ENCODE measurements around the gene RRAGD. TPM values are rescaled to one million over a fixed set of nuclear protein-coding genes. Genes with fewer than 3 reads are reported as not detected.

Gene RRAGD
- total and polyA plus RNA-seq, 2 of the 13 experiments (the other 11 are each of a cell fraction or from before 2014, with no cell fraction given), result 0.35 to 0.53 TPM

- TF ChIP-seq ZNF121 (CRISPR knock-in tag; IDR thresholded peaks at IDR 0.05), result no peak
- TF ChIP-seq SIN3B (IDR thresholded peaks at IDR 0.05; ENCODE audit: low read length), result no peak
- no peak for TF ChIP-seq PRPF4 (IDR thresholded peaks at IDR 0.05; ENCODE audit: low read depth, low read length, poor library complexity, severe bottlenecking)
- no peak for TF ChIP-seq ARNT (IDR thresholded peaks at IDR 0.05)
- no peak for TF ChIP-seq RXRA (CRISPR knock-in tag; IDR thresholded peaks at IDR 0.05)
- no peak for TF ChIP-seq ZNF354B (CRISPR knock-in tag; IDR thresholded peaks at IDR 0.05)
- TF ChIP-seq KDM6A (CRISPR knock-in tag; IDR thresholded peaks at IDR 0.05; ENCODE audit: low read depth), result no peak
- TF ChIP-seq SIN3A (IDR thresholded peaks at IDR 0.05; ENCODE audit: borderline replicate concordance, low read depth, low read length), result no peak
- no peak for TF ChIP-seq ERF (CRISPR knock-in tag; IDR thresholded peaks at IDR 0.05)
- no peak for TF ChIP-seq FOXC1 (CRISPR knock-in tag; IDR thresholded peaks at IDR 0.05; ENCODE audit: borderline replicate concordance)
- no peak for TF ChIP-seq CCDC6 (CRISPR knock-in tag; IDR thresholded peaks at IDR 0.05)
- 0 out of 2 replicates have a peak, but pooled peaks have one; percentile 21 for TF ChIP-seq FOXJ3 (CRISPR knock-in tag; IDR thresholded peaks at IDR 0.05; ENCODE audit: borderline replicate concordance)
- no peak for TF ChIP-seq KMT2B (CRISPR knock-in tag; IDR thresholded peaks at IDR 0.05)
These were observed 60.3 kb downstream of the RRAGD start (continued) for GRCh38 chr6:89351671-89352277.

GRCh38 chr6:89350281-89350966 is 61.6 kb downstream of the RRAGD start:
- H4K20me1 ChIP-seq (ENCODE audit: insufficient read depth, low read length), result no peaks in the 10 kb centered on the region; the same call in 1 of the 2 replicates

More at GRCh38 chr6:89350281-89350966, 61.6 kb downstream of the RRAGD start:
- ATAC-seq, result no peak
- CTCF ChIA-PET (ENCODE audit: low intra/inter-chr PET ratio, low total read pairs), result no interaction called here
- Histone ChIP-seq H3K4me2 (ENCODE audit: low read depth, low read length) (peak overlapping the region; percentile 75), H3K4me1 (ENCODE audit: insufficient read depth, low read length) (peaks cover 57% of the 10 kb centered on the region), H3K27me3 (ENCODE audit: control insufficient read depth in 1 of 2, insufficient read depth in 2 of 2, low read length in 2 of 2) (no peaks in the 10 kb centered on the region), H2AFZ (ENCODE audit: low read length) (no peak overlapping the region), H3K36me3 (replicated peaks in 1 of 2; ENCODE audit: control insufficient read depth in 1 of 2, insufficient read depth in 2 of 2, low read length in 2 of 2) (no peaks in the 10 kb centered on the region; a peak in 1 of 5 replicates), H3K9me3 (ENCODE audit: low read length) (no peaks in the 10 kb centered on the region), H3K79me2 (ENCODE audit: insufficient read depth, low read length) (peaks cover 62% of the 10 kb centered on the region), H3K9ac (ENCODE audit: insufficient read depth, low read depth, low read length) (peak overlapping the region; percentile 15), H3K27ac (ENCODE audit: extremely low read length, insufficient read depth, low read length) (no peak overlapping the region), H3K4me3 (replicated peaks in 1 of 3; ENCODE audit: insufficient read depth in 1 of 3, low read depth in 2 of 3, low read length in 3 of 3) (peak overlapping the region; percentile 32 to 93 (median 89); a peak in 5 of 6 replicates)
- POLR2A ChIA-PET, result interaction anchor here (3.2 kb wide), 1 partner anchor 9 kb away, joined by 12 read pairs; no protein-coding TSS in a partner anchor
- in situ Hi-C loops (cut with HindIII; ENCODE audit: extremely low pct_ligation_motif_present, low pct_unique_long_range_greater_than_20kb) (no loop called here), intact Hi-C loops (cut with micrococcal nuclease; ENCODE audit: unreplicated experiment) (no loop called here)
- DNase-seq (ENCODE audit: low spot score), result no peak
- 63% methylated on average over 4 of the region's 4 CpGs for WGBS (ENCODE audit: low lambda C conversion rate)
- peak; percentile 9 for TF ChIP-seq ASH2L (IDR thresholded peaks at IDR 0.05; ENCODE audit: insufficient read length, low read depth, low read length)
- no peak for TF ChIP-seq BHLHE40 (IDR thresholded peaks at IDR 0.05; ENCODE audit: low read length)
- TF ChIP-seq PHF20 (CRISPR knock-in tag; IDR thresholded peaks at IDR 0.05), result no peak
- FAIRE-seq, result no peak
- BruUV-seq (replicated peaks), result no TSS peak

Data from HepG2 (cell line).